ENCODE data around the gene BRAT1.

BRAT1 gene

GRCh38 chr7:2495418-2496299 lies 59.7 kb downstream of the BRAT1 start:
- no peak for DNase-seq (ENCODE audit: low read depth)

- DNase-seq (ENCODE audit: low read depth) = no peak
These were observed 60.9 kb downstream of the BRAT1 start for GRCh38 chr7:2494191-2495130.

GRCh38 chr7:2493205-2494164 lies 61.8 kb downstream of the BRAT1 start:
- peak; percentile 54 for DNase-seq (ENCODE audit: low read depth)

- no peak for DNase-seq (ENCODE audit: low read depth)
These were observed 63.3 kb downstream of the BRAT1 start for GRCh38 chr7:2492038-2492437.

GRCh38 chr7:2490181-2490651 lies 65.1 kb downstream of the BRAT1 start:
- DNase-seq (ENCODE audit: low read depth) = no peak

GRCh38 chr7:2488681-2489080 lies 66.6 kb downstream of the BRAT1 start:
- DNase-seq (ENCODE audit: low read depth) = no peak

- no peak for DNase-seq (ENCODE audit: low read depth)
These were observed 67.1 kb downstream of the BRAT1 start for GRCh38 chr7:2488272-2488645.

All from ELR (cell line).